Trophoblast cell (in vitro differentiated cells and primary cell): ENCODE measurements around the gene MEGF6.

ENCODE experiments used
- DNase-seq, 2 donors: peaks; one replicate each; pipeline ENCODE4 v3.0.0-alpha.2; 2016
- H2AFZ ChIP-seq: 2 replicates; pipeline ENCODE4 v1.6.1; 2013; ENCODE audit warnings: low read length, moderate library complexity, mild to moderate bottlenecking; ENCODE audit not compliant: insufficient read depth, poor library complexity
- H2AK5ac ChIP-seq: 2 replicates; pipeline ENCODE4 v1.6.1; 2013; ENCODE audit warnings: mild to moderate bottlenecking, low read length
- H2BK120ac ChIP-seq: 2 replicates; pipeline ENCODE4 v1.6.1; 2013; ENCODE audit warnings: low read length, mild to moderate bottlenecking, moderate library complexity; ENCODE audit not compliant: insufficient read depth, poor library complexity
- H2BK12ac ChIP-seq: 2 replicates; pipeline ENCODE4 v1.6.1; 2013; ENCODE audit warnings: mild to moderate bottlenecking, low read length, moderate library complexity
- H2BK5ac ChIP-seq: 2 replicates; pipeline ENCODE4 v1.6.1; 2013; ENCODE audit warnings: low read length, low read depth, moderate library complexity, mild to moderate bottlenecking; ENCODE audit not compliant: poor library complexity
- H3K14ac ChIP-seq: 2 replicates; pipeline ENCODE4 v1.6.1; 2013; ENCODE audit warnings: mild to moderate bottlenecking, low read length
- H3K18ac ChIP-seq: 2 replicates; pipeline ENCODE4 v1.6.1; 2013; ENCODE audit warnings: mild to moderate bottlenecking, low read length
- H3K23ac ChIP-seq: 2 replicates; pipeline ENCODE4 v1.6.1; 2013; ENCODE audit warnings: low read length
- H3K27ac ChIP-seq: 2 replicates; pipeline ENCODE4 v1.5.1; 2013; ENCODE audit warnings: low read depth, mild to moderate bottlenecking, inconsistent platforms, low read length, moderate library complexity
- H3K27me3 ChIP-seq: 2 replicates; pipeline ENCODE4 v1.6.1; 2013; ENCODE audit warnings: inconsistent platforms, mild to moderate bottlenecking, low read length, moderate library complexity; ENCODE audit not compliant: insufficient read depth
- H3K36me3 ChIP-seq, 2 experiments: 1 replicate in 1 of 2; 2 replicates in 1 of 2; pipeline ENCODE4 v1.6.1; 2013; ENCODE audit warnings: low read length in 2 of 2, mild to moderate bottlenecking in 2 of 2, moderate library complexity in 1 of 2; ENCODE audit not compliant: insufficient read depth in 2 of 2, control insufficient read depth in 1 of 2
- H3K4ac ChIP-seq: 2 replicates; pipeline ENCODE4 v1.6.1; 2013; ENCODE audit warnings: low read depth, mild to moderate bottlenecking, low read length, moderate library complexity
- H3K4me1 ChIP-seq, 2 experiments: 1 replicate in 1 of 2; 2 replicates in 1 of 2; pipeline ENCODE4 v1.6.1; 2013; ENCODE audit warnings: low read length in 2 of 2, mild to moderate bottlenecking in 2 of 2, moderate library complexity in 1 of 2; ENCODE audit not compliant: insufficient read depth in 2 of 2, control insufficient read depth in 1 of 2
- H3K4me2 ChIP-seq: 2 replicates; pipeline ENCODE4 v1.6.1; 2013; ENCODE audit warnings: inconsistent platforms, mild to moderate bottlenecking, low read length, moderate library complexity
- H3K4me3 ChIP-seq: 2 replicates; pipeline ENCODE4 v1.5.1; 2013; ENCODE audit warnings: mild to moderate bottlenecking, low read depth, low read length, inconsistent platforms
- H3K79me1 ChIP-seq: one replicate; pipeline ENCODE4 v1.6.1; 2013; ENCODE audit warnings: low read length
- H3K79me2 ChIP-seq: 2 replicates; pipeline ENCODE4 v1.6.1; 2013; ENCODE audit warnings: low read length, mild to moderate bottlenecking; ENCODE audit not compliant: control insufficient read depth, insufficient read depth, poor library complexity
- H3K9ac ChIP-seq: 2 replicates; pipeline ENCODE4 v1.6.1; 2013; ENCODE audit warnings: mild to moderate bottlenecking, low read length
- H3K9me3 ChIP-seq: 2 replicates; pipeline ENCODE4 v1.6.1; 2013; ENCODE audit warnings: low read depth, mild to moderate bottlenecking, control low read depth, inconsistent platforms, low read length; ENCODE audit not compliant: insufficient read depth
- H4K12ac ChIP-seq: 2 replicates; pipeline ENCODE4 v1.6.1; 2013; ENCODE audit warnings: low read depth, mild to moderate bottlenecking, low read length, moderate library complexity
- H4K8ac ChIP-seq: 2 replicates; pipeline ENCODE4 v1.6.1; 2013; ENCODE audit warnings: low read depth, mild to moderate bottlenecking, low read length, moderate library complexity
- H4K91ac ChIP-seq: one replicate; pipeline ENCODE4 v1.6.1; 2013; ENCODE audit warnings: low read depth, mild to moderate bottlenecking, low read length, moderate library complexity
- WGBS: extraction: QIAGEN DNeasy Blood & Tissue Kit; methylation state at CpG from one replicate; pipeline ENCODE4 v1.1.7; 2013; ENCODE audit warnings: missing lambda C conversion rate; ENCODE audit not compliant: insufficient read length, insufficient coverage; ENCODE audit errors: extremely low coverage; 5-methylcytosine and 5-hydroxymethylcytosine counted together

The MEGF6 gene

GRCh38 chr1:3481046-3481445, 130.3 kb downstream of the MEGF6 start:
- Histone ChIP-seq H2BK5ac (no peak overlapping the region), H4K8ac (no peak overlapping the region), H3K14ac (no peak overlapping the region), H2BK12ac (no peak overlapping the region), H3K27me3 (no peaks in the 10 kb centered on the region), H3K4ac (no peak overlapping the region), H4K12ac (no peak overlapping the region), H3K4me3 (no peak overlapping the region), H3K4me1 (peaks cover 4 to 6% of the 10 kb centered on the region in 2 experiments), H4K91ac (no peak overlapping the region), H3K36me3 (peaks cover 0 to 2% of the 10 kb centered on the region in 2 experiments), H3K79me2 (no peaks in the 10 kb centered on the region), H3K9ac (no peak overlapping the region), H3K4me2 (no peak overlapping the region), H2BK120ac (no peak overlapping the region), H3K9me3 (no peaks in the 10 kb centered on the region), H2AK5ac (no peak overlapping the region), H3K18ac (no peak overlapping the region), H3K27ac (no peak overlapping the region), H3K23ac (no peak overlapping the region), H3K79me1 (no peaks in the 10 kb centered on the region), H2AFZ (no peak overlapping the region)
- DNase-seq, result no peak
- no CpG with 5 or more reads among the region's 15 CpGs for WGBS

- no peak overlapping the region for H3K4me3 ChIP-seq
- no peak overlapping the region for H2AK5ac ChIP-seq
- no peak overlapping the region for H3K14ac ChIP-seq
- H2BK12ac ChIP-seq, result no peak overlapping the region
- no peaks in the 10 kb centered on the region for H3K79me1 ChIP-seq
- H4K8ac ChIP-seq, result no peak overlapping the region
- H3K4ac ChIP-seq, result no peak overlapping the region
- no peak overlapping the region for H3K27ac ChIP-seq
- no peak overlapping the region for H3K9ac ChIP-seq
- no peak overlapping the region for H2BK5ac ChIP-seq
- H3K9me3 ChIP-seq, result no peaks in the 10 kb centered on the region
- no peak overlapping the region for H2BK120ac ChIP-seq
- no peak overlapping the region for H4K91ac ChIP-seq
- no peak overlapping the region for H3K23ac ChIP-seq
- no CpG with 5 or more reads among the region's 21 CpGs for WGBS
- no peak overlapping the region for H4K12ac ChIP-seq
- peaks cover 0 to 2% of the 10 kb centered on the region in 2 experiments for H3K36me3 ChIP-seq
- H2AFZ ChIP-seq, result no peak overlapping the region
- no peaks in the 10 kb centered on the region for H3K27me3 ChIP-seq
- peaks cover 4 to 6% of the 10 kb centered on the region in 2 experiments for H3K4me1 ChIP-seq
- H3K79me2 ChIP-seq, result no peaks in the 10 kb centered on the region
- no peak overlapping the region for H3K4me2 ChIP-seq
- no peak overlapping the region for H3K18ac ChIP-seq
- DNase-seq, result no peak
These were observed 131.0 kb downstream of the MEGF6 start for GRCh38 chr1:3480369-3480719.

- H3K36me3 ChIP-seq, result peaks cover 0 to 2% of the 10 kb centered on the region in 2 experiments
- no peak overlapping the region for H2AFZ ChIP-seq
- no peaks in the 10 kb centered on the region for H3K79me2 ChIP-seq
- no peak overlapping the region for H2AK5ac ChIP-seq
- H3K23ac ChIP-seq, result no peak overlapping the region
- no peak overlapping the region for H4K91ac ChIP-seq
- H2BK12ac ChIP-seq, result no peak overlapping the region
- no peak overlapping the region for H3K4me2 ChIP-seq
- H3K79me1 ChIP-seq, result no peaks in the 10 kb centered on the region
- no peak overlapping the region for H3K18ac ChIP-seq
- no peak overlapping the region for H2BK120ac ChIP-seq
- no peaks in the 10 kb centered on the region for H3K27me3 ChIP-seq
- no peak overlapping the region for H3K9ac ChIP-seq
- no peak overlapping the region for H4K12ac ChIP-seq
- no peak overlapping the region for H3K4me3 ChIP-seq
- H3K27ac ChIP-seq, result no peak overlapping the region
- no peak overlapping the region for H3K4ac ChIP-seq
- no peak overlapping the region for H2BK5ac ChIP-seq
- no peaks in the 10 kb centered on the region for H3K9me3 ChIP-seq
- DNase-seq, result no peak
- WGBS, result no CpG with 5 or more reads among the region's 30 CpGs
- H3K4me1 ChIP-seq, result peaks cover 4 to 6% of the 10 kb centered on the region in 2 experiments
- H3K14ac ChIP-seq, result no peak overlapping the region
- H4K8ac ChIP-seq, result no peak overlapping the region
These were observed 131.6 kb downstream of the MEGF6 start for GRCh38 chr1:3479511-3480368.

GRCh38 chr1:3478187-3478586, 133.1 kb downstream of the MEGF6 start:
- no CpG with 5 or more reads among the region's 24 CpGs for WGBS
- H3K79me1 ChIP-seq, result no peaks in the 10 kb centered on the region
- H3K4me1 ChIP-seq, result peaks cover 4 to 6% of the 10 kb centered on the region in 2 experiments
- no peak overlapping the region for H4K12ac ChIP-seq
- H4K91ac ChIP-seq, result no peak overlapping the region
- no peak overlapping the region for H2AK5ac ChIP-seq
- H2BK120ac ChIP-seq, result no peak overlapping the region
- H3K4ac ChIP-seq, result no peak overlapping the region
- peak; percentile 18 to 25 for DNase-seq
- no peak overlapping the region for H3K18ac ChIP-seq
- H3K23ac ChIP-seq, result no peak overlapping the region
- no peaks in the 10 kb centered on the region for H3K79me2 ChIP-seq
- no peak overlapping the region for H3K4me3 ChIP-seq
- H2AFZ ChIP-seq, result no peak overlapping the region
- no peak overlapping the region for H3K9ac ChIP-seq
- peaks cover 3% of the 10 kb centered on the region for H3K9me3 ChIP-seq
- peaks cover 4 to 5% of the 10 kb centered on the region in 2 experiments for H3K36me3 ChIP-seq
- H3K27ac ChIP-seq, result no peak overlapping the region
- no peak overlapping the region for H2BK5ac ChIP-seq
- no peak overlapping the region for H4K8ac ChIP-seq
- no peak overlapping the region for H2BK12ac ChIP-seq
- H3K27me3 ChIP-seq, result no peaks in the 10 kb centered on the region
- H3K4me2 ChIP-seq, result no peak overlapping the region
- no peak overlapping the region for H3K14ac ChIP-seq
